ES-I3 (cell line): ENCODE data around the gene GAB2.

Experiments used
- H3K36me3 ChIP-seq: 2 replicates; pipeline ENCODE4 v1.6.1; 2013; ENCODE audit warnings: mild to moderate bottlenecking, low read length, control low read depth, moderate library complexity; ENCODE audit not compliant: insufficient read depth
- H3K4me1 ChIP-seq: 2 replicates; pipeline ENCODE4 v1.6.1; 2013; ENCODE audit warnings: mild to moderate bottlenecking, control low read depth, low read length; ENCODE audit not compliant: insufficient read depth
- H3K9ac ChIP-seq: 2 replicates; pipeline ENCODE4 v1.6.1; 2013; ENCODE audit warnings: low read depth, mild to moderate bottlenecking, low read length, moderate library complexity
- H3K9me3 ChIP-seq: 2 replicates; pipeline ENCODE4 v1.6.1; 2013; ENCODE audit warnings: mild to moderate bottlenecking, low read length, moderate library complexity; ENCODE audit not compliant: control insufficient read depth, insufficient read depth

GAB2 gene

GRCh38 chr11:78400116-78400515 lies 17.5 kb downstream of the GAB2 start:
- H3K36me3 ChIP-seq, result no peaks in the 10 kb centered on the region
- no peak overlapping the region for H3K9ac ChIP-seq
- no peaks in the 10 kb centered on the region; the same call in 1 of the 2 replicates for H3K9me3 ChIP-seq
- peaks cover 12% of the 10 kb centered on the region for H3K4me1 ChIP-seq

GRCh38 chr11:78399136-78399535 lies 18.5 kb downstream of the GAB2 start:
- peaks cover 12% of the 10 kb centered on the region for H3K4me1 ChIP-seq
- no peaks in the 10 kb centered on the region for H3K36me3 ChIP-seq
- no peak overlapping the region for H3K9ac ChIP-seq
- no peaks in the 10 kb centered on the region; the same call in 1 of the 2 replicates for H3K9me3 ChIP-seq

DNA sequence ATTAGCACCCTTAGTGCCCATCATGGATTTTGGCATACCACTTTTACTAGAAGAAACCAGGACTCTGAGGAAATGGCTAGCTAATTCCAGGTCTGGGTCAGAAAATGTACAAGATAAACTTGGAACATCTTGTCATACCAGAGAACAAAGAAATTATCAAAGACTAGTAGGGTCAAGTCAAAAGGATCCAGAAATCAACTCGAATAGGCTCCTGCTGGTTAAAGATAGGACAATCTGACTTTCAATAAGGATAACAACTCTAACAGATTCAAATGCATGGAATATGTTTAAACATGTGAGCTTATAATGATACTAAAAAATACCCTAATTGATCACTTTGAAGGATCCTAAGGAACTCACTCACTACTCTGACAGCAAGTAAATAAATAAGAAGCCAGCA lies 18.9 kb downstream of the GAB2 start:
- H3K36me3 ChIP-seq, result no peaks in the 10 kb centered on the region
- no peak overlapping the region for H3K9ac ChIP-seq
- H3K4me1 ChIP-seq, result peaks cover 12% of the 10 kb centered on the region
- no peaks in the 10 kb centered on the region; the same call in 1 of the 2 replicates for H3K9me3 ChIP-seq

DNA sequence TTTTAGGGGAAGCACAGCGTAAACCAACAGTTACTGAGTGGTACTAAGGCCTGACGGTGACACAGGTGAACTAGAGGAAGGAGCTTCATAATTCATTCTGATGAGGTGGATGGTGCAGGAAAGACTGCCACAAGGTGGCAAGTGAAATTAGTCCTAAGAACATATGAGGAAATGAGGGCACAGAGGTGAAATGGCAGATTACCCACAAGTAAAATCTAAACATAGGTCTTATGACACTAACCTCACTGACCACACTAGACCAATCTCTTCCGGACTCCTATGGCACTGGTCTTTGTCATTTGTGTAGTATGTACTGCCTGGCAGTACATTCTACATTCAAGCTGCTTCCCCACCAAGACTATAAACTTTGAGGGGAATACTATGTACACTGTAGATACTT lies 20.2 kb downstream of the GAB2 start:
- Histone ChIP-seq H3K9ac (no peak overlapping the region), H3K9me3 (no peaks in the 10 kb centered on the region), H3K4me1 (peaks cover 12% of the 10 kb centered on the region), H3K36me3 (no peaks in the 10 kb centered on the region)

DNA sequence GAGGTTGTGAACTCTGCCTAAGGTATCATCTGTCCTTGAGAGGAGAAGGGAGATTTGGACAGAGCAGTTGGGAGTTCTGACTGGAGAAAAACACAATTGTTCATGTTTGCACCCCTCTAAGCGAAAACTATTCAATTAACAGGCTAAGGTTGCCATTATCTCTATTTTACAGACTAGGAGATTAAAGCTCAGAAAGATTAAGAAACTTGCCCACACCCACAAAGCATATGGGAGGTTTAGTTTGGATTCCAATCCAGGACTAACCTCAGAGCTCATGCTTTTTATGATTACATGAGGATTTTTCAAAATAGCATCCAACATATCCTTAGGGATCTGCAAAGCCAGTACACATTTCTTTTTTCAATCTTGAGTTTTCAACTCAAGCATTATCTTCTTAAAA lies 22.0 kb downstream of the GAB2 start:
- Histone ChIP-seq H3K9ac (no peak overlapping the region), H3K4me1 (peaks cover 12% of the 10 kb centered on the region)

GRCh38 chr11:78392854-78393253 lies 24.8 kb downstream of the GAB2 start:
- Histone ChIP-seq H3K9me3 (no peaks in the 10 kb centered on the region), H3K4me1 (no peaks in the 10 kb centered on the region), H3K36me3 (no peaks in the 10 kb centered on the region), H3K9ac (no peak overlapping the region)

More for the DNA sequence above, 22.0 kb downstream of the GAB2 start:
- Histone ChIP-seq H3K36me3 (no peaks in the 10 kb centered on the region), H3K9me3 (no peaks in the 10 kb centered on the region)

- H3K9me3 ChIP-seq, result no peaks in the 10 kb centered on the region
- no peaks in the 10 kb centered on the region for H3K4me1 ChIP-seq
- no peaks in the 10 kb centered on the region for H3K36me3 ChIP-seq
- H3K9ac ChIP-seq, result no peak overlapping the region
Measured at GRCh38 chr11:78391424-78391823, 26.2 kb downstream of the GAB2 start.

- Histone ChIP-seq H3K9me3 (no peaks in the 10 kb centered on the region), H3K9ac (no peak overlapping the region), H3K4me1 (no peaks in the 10 kb centered on the region), H3K36me3 (no peaks in the 10 kb centered on the region)
Measured at GRCh38 chr11:78390809-78391208, 26.8 kb downstream of the GAB2 start.

DNA sequence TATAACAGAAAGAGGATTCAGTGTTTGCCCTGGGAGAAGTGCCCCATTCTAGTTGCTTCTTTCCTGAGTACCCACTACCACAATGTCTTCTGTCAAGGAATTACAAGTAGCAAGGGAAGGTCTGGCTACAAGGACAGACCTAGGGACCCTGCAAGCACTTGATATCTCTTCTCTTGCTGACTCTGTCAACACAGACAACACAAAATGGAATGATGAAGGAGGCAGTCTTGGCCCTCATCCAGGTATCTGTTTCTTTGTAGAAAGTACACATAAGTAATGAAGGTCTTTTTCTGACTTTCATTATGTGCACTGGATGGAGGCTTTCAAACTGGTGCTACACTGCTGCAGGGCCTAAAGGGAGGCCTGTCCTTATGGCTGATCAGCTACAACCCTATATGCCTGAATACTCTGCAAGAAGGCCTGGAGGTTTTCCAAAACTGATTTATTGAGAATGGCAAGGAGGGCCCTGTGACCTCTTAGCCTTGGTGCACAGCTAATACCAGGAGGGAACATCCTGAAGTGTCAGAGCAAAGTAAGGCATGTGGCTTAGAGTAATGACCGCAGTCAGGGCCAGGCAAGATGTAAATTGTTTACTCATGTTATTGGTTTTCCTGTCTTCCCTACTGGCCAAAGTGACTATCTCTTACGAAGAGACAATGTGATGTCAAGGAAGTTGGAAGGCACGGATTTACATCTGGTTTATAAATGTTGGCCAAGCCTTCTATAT lies 31.2 kb downstream of the GAB2 start:
- Histone ChIP-seq H3K9ac (no peak overlapping the region), H3K4me1 (no peaks in the 10 kb centered on the region), H3K36me3 (no peaks in the 10 kb centered on the region), H3K9me3 (peaks cover 9% of the 10 kb centered on the region)

GRCh38 chr11:78385205-78385604 lies 32.4 kb downstream of the GAB2 start:
- Histone ChIP-seq H3K9ac (no peak overlapping the region), H3K4me1 (0 out of 2 replicates have a peak, but pooled peaks cover 3% of the 10 kb centered on the region), H3K9me3 (peaks cover 9% of the 10 kb centered on the region), H3K36me3 (no peaks in the 10 kb centered on the region)

- H3K9ac ChIP-seq, result no peak overlapping the region
- peaks cover 9% of the 10 kb centered on the region for H3K9me3 ChIP-seq
- no peaks in the 10 kb centered on the region for H3K36me3 ChIP-seq
- H3K4me1 ChIP-seq, result 0 out of 2 replicates have a peak, but pooled peaks cover 3% of the 10 kb centered on the region
Measured at GRCh38 chr11:78384231-78384630, 33.4 kb downstream of the GAB2 start.

- H3K4me1 ChIP-seq, result 0 out of 2 replicates have a peak, but pooled peaks cover 3% of the 10 kb centered on the region
- no peak overlapping the region for H3K9ac ChIP-seq
- H3K36me3 ChIP-seq, result no peaks in the 10 kb centered on the region
- peaks cover 9% of the 10 kb centered on the region for H3K9me3 ChIP-seq
Measured at GRCh38 chr11:78381865-78382264, 35.8 kb downstream of the GAB2 start.

GRCh38 chr11:78380615-78381051 lies 37.0 kb downstream of the GAB2 start:
- 0 out of 2 replicates have a peak, but pooled peaks cover 3% of the 10 kb centered on the region for H3K4me1 ChIP-seq
- H3K36me3 ChIP-seq, result no peaks in the 10 kb centered on the region
- H3K9me3 ChIP-seq, result peaks cover 9% of the 10 kb centered on the region
- no peak overlapping the region for H3K9ac ChIP-seq

DNA sequence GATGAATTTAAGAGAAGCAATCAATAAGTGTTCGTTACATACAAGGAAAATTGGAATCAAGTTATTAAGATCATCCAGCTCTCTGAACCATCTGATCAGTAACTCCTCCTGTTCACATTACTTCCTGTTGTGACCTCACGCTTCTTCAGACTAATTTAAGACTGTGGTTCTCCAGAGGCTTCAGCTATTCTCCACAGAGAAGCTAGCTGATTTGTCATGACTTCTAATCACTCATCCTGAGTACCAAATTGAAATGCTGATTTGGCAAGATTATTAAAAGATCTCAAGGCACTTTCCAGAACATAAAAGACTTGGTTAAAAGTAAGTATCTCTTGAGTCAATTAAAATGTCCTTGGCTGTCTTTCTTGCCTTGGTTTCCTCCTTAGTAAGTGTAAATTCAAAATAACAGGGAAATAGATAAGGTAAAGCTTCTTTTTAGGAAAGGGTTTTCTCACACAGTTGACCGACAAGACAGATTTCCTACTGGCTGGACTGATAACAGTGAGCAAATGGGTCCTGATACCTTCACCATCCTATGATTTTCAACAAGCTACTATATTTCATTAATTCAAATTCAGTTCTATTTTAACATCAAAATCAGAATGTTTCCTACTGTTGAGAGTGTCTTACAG lies 38.5 kb downstream of the GAB2 start:
- Histone ChIP-seq H3K4me1 (0 out of 2 replicates have a peak, but pooled peaks cover 3% of the 10 kb centered on the region), H3K9ac (no peak overlapping the region), H3K9me3 (peaks cover 5% of the 10 kb centered on the region), H3K36me3 (no peaks in the 10 kb centered on the region)
